ENCODE measurements around the gene ITGAE.

DNA sequence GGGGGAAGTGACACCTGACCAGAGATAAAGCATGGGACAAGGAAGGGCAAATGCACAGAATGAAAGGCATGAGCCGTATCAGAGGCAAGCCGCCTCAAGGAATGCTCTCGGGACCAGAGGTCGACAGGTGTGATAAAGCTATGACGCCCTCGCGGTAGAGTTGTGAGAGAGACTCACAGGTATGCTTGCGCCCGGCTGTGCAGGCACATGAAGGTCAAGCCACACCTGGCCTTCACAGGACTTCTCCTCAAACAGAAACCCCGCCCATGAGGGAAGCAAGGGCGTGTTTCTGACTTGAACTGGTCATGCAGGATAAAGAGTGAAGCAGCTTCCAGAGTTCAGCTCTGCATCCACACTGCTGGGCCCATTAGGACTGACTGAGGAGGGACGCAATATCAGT, 37.2 kb upstream of the ITGAE start:
- TF ChIP-seq EZH2 (IDR thresholded peaks at IDR 0.05): no peak
- no peak for TF ChIP-seq CTCF (IDR thresholded peaks at IDR 0.05)
